DLD1 (cell line): ENCODE data around the gene CCL22.

ENCODE experiments used
- in situ Hi-C: cut with HindIII; loops from 2 replicates; pipeline ENCODE4 v1.10.0; 2017; ENCODE audit warnings: low sequenced_read_pairs

The CCL22 gene, protein sequence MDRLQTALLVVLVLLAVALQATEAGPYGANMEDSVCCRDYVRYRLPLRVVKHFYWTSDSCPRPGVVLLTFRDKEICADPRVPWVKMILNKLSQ

DNA sequence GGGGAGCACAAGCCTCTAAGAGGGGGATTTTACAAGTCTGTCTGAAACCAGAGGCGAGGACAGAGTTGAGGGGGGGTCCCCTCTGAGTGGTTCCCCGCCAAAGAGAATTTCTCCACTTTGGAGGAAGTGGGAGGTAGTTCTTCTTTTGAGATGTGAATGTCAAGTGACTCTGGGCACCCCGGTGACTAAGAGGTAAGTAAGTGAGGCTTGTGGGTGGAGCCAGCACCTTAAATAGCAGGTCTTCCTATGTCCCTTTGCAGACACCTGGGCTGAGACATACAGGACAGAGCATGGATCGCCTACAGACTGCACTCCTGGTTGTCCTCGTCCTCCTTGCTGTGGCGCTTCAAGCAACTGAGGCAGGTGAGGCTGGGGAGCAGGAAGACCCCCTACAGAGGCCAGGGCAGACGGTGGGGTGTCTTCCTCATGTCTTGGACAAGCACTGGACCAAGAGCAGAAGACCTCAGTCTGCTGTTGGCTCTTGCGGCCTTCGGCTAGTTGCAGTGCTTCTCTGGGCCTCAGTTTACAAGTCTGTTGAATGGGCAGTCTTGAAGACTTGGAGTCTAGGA, at the start of gene CCL22:
Gene CCL22 (plus strand): TSS at position 257 of the 569 bp plus-strand sequence. CDS start 34 bp downstream, at position 291.
- in situ Hi-C loops: no loop called here

DNA sequence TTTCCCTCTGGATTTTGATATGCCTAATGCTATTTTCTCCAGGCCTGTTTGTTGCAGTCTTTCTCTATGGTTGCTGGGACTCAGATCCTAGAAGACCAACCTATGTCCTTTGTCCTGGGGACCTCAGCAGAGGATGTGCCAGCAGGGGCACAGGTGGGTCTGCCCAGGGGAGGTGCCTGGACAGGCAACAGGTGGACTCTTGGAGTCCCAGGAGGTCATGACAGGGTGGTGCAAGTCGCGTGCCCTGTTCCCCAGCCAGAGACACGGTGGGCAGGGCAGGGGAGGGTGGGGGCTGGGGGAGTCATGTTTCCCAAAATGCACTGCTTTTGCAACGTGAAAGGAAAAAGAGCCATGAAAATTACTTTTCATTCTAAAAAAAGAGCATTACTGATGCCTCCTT, 47.8 kb upstream of the CCL22 start:
- in situ Hi-C loops: no loop called here

DNA sequence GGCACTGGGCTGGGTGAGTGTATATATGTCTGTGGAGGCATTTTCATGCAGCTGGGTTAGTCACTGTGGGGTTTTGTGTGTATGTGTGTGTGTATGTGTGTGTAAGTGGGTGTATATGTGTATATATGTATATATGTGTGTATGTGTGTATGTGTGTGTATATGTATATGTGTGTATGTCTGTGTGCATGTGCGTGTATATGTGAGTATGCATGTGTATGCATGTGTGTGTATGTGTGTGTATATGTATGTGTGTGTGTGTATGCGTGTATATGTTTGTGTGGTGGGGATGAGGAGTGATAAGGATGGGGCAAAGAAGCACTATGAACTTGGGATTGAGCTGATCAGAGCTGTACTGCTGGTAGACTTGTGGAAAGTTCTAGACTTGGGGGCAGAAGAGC, 45.1 kb upstream of the CCL22 start:
- in situ Hi-C loops: no loop called here

DNA sequence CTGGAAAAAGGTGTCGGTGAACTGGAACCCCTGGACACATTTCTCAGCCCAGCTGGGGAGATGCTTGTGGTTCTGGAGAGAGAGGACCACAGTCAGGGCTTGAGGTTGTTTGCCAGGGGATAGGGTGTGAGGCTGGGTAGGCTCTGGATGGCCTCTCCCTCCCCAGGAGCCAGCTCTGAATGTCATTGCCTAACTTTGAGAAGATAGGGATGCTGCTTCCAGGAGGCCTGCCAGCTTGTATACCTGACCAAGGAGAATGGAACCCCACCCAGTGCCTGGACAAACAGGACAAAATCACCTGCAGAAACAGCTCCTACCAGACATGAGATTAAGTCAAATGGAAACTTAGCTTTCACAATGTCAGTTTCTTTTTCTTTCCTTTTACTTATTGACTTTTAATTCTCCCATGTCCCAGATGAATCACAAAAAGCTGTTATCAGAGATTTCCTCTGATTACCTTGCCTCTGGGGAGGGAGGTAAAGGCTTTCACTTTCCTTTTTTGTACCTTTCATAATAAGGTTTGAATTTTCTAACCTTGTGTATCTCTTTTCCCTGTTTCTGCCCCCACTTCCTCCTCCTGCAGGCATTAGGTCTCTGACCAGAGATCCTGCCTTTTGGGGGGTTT, 44.3 kb upstream of the CCL22 start:
- in situ Hi-C loops: no loop called here

DNA sequence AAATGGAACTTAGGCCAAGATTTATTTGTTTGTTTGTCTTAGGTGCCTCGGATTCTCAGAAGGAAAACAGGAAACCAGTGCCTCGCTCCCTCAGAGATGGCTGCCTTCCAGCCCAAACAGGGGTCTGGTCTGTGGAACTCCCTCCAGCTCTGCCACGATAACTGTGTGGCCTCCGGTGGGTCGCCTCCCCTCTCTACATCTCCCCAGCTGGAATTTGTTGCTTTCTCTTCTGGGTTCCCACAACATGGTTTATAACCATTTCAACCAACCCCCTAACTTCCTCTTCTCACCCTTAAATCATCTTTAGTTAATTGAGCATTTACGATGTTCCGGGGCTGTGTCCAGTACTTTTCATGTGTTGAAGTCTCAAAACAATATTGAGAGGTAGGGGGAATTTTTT, 43.2 kb upstream of the CCL22 start:
- in situ Hi-C loops: no loop called here

DNA sequence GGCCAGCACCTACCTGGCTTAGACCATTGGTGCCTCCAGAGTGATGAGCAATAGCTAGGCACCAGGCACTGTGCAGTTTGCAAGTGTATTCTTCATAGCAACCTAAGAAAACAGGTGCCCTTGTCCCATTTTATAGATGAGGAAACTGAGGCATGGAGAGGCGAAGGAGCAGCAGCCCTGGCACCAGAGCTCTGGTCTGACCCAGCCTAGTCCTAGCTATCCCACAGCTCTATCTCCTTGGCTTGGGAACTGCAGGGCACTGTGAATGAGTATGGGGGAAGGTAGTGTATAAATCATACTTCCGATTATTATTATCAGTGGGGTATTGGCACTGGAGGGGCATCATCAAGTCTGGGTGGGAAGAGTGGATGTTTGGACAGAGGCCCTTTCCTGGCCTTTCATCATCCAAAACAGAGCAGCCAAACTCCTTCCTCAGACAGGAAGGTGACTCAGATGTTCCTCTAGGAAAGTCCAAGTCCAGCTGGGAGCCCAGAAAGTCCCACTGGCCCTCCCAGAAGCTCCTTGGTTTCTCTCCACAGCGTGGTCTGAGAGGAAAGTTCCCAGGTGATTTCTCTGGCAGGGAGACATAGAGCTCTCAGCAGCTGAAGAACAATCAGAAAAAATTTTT, 42.1 kb upstream of the CCL22 start:
- in situ Hi-C loops: no loop called here

DNA sequence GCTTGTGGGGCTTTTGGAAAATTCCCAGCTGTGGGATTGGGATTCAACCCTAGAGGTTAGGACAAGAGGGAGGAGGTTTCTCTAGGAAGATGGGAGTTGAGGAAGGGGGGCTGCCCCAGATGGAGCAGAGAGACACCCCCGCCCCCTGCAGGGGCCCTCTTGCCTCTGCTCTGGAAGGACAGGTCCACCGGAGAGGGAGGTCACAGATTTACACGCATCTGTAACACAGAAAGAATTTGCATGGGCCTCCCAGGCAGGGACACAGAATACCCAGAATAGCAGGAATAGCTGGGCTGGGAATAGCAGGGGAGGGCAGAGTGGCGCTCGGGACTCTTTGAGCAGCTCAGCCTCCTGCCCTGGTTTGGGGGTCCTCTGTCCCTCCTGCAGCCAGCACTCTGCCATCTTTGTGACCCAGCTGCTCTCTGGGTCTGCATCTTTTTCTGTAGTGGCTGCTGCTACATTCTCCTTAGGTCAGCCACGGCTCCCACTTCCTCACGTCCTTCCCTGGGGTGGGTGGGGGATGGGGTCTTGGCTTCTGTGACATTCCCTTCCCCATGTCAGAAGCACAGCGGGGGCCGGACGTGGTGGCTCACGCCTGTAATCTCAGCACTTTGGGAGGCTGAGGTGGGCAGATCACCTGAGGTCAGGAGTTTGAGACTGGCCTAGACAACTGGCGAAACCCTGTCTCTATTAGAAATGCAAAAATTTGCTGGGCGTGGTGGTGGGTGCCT, 40.2 kb upstream of the CCL22 start:
- in situ Hi-C loops: no loop called here

DNA sequence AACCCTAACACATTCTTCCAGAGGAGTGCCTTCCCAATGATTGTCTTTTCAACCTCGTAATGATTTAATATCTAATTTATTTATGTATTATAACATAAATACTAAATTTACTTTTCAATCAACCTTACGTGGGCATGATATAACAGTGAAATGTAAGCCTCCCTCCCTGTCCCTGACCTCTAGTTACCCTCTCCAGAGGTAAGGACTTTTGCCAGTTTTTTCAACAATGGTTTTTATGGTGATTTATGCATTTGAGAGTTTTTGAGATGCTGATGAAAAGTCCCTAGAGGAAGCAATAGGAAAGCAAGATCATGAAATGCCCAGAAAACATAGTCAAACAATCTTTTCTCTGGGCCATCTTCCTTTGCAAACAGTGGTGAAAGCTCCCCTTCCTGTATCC, 38.9 kb upstream of the CCL22 start:
- in situ Hi-C loops: no loop called here

DNA sequence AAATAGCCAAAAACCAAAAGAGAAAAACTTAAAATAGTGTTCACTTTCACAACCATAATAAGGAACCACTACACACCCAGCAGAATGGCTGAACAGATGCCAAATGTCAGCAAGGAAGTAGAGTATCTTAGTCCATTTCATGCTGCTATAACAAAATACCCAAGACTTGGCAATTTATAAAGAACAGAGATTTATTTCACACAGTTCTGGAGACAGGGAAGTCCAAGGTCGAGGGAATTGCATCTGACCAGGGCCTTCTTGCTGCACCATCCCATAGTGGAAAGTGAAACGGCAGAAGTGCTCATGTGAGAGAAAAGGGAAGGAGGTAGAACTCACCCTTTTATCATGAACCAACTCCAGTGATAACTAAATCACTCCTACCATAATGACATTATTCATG, 33.8 kb upstream of the CCL22 start:
- in situ Hi-C loops: no loop called here

DNA sequence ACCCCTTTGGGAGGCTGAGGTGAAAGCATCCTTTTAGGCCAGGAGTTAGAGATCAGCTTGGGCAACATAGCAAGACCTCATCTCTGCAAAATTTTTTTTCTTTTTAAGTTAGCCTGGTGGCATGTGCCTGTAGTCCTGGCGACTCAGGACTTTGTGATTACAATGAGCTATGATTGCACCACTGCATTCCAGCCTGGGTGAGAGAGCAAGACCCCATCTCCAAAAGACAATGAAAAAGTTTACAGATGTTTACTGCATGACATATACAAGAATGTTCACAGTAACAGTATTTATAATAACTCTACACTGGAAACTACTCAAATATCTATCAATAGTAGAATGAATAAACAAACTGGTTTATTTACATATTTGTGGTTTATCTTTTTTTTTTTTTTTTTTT, 33.1 kb upstream of the CCL22 start:
- in situ Hi-C loops: no loop called here

DNA sequence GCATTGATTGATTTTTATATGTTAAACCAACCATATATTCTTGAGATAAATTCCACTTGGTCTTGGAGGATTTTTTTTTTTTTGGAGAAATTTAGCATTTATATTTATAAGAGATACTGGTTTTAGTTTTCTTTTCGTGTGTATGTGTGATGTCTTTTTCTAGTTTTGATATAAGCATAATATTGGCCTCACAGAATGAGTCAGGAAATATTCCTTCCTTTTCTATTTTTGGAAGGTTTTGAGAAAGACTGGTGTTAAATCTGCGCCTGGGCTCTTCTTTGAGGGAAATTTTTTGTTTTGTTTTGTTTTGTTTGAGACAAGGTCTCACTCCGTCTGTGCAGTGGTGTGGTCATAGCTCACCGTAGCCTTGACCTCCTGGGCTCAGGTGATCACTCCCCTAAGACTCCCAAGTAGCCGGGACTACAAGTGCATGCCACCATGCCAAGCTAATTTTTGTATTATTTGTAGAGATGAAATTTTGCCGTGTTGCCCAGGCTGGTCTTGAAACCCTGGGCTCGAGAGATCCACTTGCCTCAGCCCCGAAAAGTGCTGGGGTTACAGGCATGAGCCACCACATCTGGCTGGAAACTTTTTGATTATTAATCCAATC, 28.8 kb upstream of the CCL22 start:
- in situ Hi-C loops: no loop called here

DNA sequence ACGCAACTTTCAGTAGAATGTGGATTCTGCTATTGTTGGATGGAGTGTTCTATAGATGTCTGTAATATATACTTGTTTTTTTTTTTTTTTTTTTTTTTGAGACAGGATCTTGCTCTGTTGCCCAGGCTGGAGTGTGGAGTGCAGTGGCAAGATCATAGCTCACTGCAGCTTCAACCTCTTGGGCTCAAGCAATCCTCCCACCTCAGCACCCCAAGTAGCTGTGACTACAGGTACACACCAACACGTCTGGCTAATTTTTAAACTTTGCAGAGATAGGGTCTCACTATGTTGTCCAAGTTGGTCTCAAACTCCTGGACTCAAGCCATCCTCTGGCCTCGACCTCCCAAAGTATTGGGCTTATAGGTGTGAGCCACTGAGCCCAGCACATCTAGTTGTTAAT, 27.2 kb upstream of the CCL22 start:
- in situ Hi-C loops: no loop called here

DNA sequence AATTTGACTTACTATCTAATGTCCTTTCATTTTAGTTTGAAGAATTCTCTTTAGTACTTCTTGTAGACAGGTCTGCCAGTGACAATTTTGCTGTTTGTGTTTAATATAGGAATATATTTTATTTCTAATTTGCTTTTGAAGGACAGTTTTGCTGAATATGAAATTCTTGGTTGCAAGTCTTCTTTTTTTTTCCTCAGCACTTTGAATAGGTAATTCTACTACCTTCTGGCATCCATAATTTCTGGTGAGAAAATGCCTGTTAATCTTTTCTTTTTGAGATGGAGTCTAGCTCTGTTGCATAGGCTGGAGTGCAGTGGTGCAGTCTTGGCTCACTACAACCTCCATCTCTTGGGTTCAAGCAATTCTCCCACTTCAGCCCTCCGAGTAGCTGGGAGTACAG, 25.2 kb upstream of the CCL22 start:
- in situ Hi-C loops: no loop called here

DNA sequence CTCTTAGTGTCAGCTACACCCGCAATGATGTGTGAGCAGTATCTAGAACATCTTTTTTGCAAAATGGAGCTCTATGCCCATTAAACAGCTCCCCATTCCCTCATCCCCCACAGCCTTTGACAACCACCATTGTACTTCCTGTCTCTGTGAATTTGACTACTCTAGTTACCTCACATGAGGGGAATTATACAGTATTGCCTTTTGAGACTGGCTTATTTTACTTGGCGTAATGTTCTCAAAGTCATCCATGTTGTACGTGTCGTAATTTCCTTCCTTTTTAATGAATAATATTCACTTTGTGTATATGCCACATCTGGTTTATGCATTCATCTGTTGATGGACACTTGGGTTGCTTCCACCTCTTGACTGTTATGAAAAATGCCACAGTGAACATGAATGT, 23.2 kb upstream of the CCL22 start:
- in situ Hi-C loops: no loop called here

DNA sequence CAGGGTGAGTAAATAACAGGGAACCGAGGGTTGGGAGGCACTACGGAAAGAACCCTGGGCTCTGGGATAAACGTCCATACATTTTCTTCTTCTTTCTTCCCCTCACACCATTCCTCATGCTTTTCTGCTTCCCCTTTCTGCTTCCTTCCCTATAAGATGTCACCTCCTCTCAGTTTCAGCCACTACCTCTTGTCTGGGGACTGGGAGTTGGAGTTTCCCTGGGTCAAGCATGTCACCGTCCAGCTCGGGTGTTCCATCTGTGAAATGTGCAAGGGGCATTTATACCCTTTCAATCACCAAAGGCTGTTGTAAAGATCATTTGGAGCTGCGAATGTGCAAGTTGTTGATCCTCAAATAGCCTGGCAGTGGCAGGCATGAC, 17.5 kb upstream of the CCL22 start:
- in situ Hi-C loops: loop anchor here (10.0 kb wide), 1 partner anchor 54 kb away; no protein-coding TSS in a partner anchor

DNA sequence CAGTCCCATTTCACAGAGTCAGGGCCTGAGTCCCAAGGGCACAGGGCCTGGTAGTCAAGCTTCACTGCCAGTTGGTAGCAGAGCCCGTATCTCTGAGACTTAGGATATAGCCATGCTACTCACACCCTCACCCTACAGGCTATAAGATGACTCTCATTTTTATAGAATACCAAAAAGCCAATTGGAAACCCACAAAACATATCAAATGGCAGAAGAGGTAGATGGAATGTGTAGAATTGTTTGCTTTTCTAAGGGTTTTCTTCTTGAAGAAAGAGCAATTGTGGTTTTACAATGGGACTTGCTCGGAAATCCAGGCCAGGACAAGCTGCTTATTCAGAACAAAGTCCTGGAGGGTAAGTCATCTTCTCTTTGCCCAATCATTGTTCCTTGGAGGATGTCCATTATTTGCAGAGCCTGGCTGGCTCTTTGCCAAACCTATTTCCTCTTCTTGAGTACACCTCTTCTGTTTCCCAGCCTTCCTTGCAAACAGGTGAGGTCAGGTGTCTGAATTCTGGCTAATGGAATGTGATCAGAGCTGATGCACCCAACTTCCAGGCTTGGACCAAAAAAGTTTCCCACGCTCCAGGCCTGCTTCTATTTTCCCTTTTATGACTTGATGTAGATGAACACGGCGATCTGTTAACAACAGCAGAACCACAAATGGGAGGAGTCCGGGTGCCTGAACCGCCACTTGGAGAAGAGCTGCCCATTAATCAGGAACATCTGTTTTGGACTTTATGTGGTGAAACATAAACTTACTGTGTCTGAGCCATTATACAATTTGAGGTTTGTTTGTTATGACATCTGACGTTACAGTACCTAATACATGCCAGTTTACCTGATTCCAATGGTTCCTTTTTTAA, 16.9 kb upstream of the CCL22 start:
- in situ Hi-C loops: loop anchor here (10.0 kb wide), 1 partner anchor 53 kb away; no protein-coding TSS in a partner anchor

DNA sequence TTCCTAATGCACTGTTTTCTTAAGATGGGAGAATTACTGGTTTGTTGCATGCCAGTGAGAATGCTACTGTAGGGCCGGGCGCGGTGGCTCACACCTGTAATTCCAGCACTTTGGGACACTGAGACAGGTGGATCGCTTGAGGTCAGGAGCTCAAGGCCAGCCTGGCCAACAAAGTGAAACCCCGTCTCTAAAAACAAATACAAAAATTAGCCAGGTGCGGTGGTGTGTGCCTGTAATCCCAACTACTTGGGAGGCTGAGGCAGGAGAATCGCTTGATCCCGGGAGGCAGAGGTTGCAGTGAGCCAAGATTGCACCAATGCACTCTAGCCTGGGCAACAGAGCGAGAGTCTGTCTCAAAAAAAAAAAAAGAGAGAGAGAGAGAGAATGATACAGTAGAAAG, 16.0 kb upstream of the CCL22 start:
- in situ Hi-C loops: loop anchor here (10.0 kb wide), 1 partner anchor 52 kb away; no protein-coding TSS in a partner anchor

DNA sequence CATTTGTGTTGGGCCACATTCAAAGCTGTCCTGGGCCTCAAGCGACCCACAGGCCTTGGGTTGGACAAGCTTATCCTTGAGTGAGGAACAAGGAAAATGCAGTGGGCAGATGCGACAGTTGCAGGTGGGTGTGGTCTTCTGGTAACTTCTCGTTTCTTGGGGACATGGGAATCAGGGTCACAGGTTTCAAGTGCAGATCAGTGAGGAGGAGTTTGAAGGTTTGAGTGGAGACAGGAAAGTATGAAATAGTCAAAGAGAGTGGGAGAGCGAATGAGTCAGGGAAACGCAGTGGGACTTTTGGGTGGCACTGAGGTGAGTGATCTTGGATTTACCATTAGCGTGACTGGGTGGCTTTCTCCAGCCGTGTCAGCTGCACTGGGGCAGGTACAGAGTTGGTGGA, 15.4 kb upstream of the CCL22 start:
- in situ Hi-C loops: loop anchor here (10.0 kb wide), 1 partner anchor 52 kb away; no protein-coding TSS in a partner anchor

DNA sequence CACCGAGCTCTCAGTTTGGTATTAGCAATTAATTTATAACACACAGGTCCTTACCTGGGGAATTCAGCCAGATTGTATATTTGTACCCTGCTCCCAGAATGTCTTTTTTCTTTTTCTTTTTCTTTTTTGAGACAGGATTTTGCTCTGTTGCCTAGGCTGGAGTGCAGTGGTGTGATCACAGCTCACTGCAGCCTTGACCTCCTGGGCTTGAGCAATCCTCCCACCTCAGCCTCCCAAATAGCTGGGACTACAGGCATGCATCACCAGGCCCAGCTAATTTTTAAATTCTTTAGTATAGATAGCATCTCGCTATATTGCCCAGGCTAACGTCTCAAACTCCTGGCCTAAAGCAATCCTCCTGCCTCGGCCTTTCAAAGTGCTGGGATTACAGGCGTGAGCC, 14.5 kb upstream of the CCL22 start:
- in situ Hi-C loops: loop anchor here (10.0 kb wide), 1 partner anchor 51 kb away; no protein-coding TSS in a partner anchor

DNA sequence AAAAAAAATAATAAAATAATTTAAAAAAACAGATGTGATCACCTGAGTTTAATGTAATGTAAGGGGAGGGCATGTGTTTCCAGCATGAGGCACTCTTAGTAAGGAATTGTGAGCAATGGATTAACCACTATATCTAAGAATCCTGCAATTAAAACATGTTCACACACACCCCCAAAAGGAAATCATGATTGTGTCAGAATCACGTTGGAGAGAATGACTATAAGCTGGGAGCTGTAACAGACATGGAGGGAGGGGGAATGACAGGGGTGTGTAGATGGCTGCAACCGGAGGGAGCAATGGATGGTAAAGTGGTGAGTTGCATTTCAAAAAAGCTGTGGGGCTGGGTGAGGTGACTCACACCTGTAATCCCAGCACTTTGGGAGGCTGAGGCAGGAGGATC, 13.6 kb upstream of the CCL22 start:
- in situ Hi-C loops: loop anchor here (10.0 kb wide), 1 partner anchor 50 kb away; no protein-coding TSS in a partner anchor
